Breast epithelium (tissue), 3 donors: ENCODE results near the gene MRTFA.

Source experiments
- POLR2A ChIP-seq: fragments of 450-650 bp; IDR thresholded peaks from one replicate; pipeline ENCODE4 v1.6.1; 2016; ENCODE audit warnings: antibody characterized with exemption, mild to moderate bottlenecking, moderate library complexity
- TF ChIP-seq, protein P1 (sequence below), 3 donors: fragments of 450-650 bp; IDR thresholded peaks; one replicate each; pipeline ENCODE4 v1.5.1; 2016 to 2017; ENCODE audit warnings: antibody characterized with exemption in 3 of 3, mild to moderate bottlenecking in 3 of 3, moderate library complexity in 3 of 3

GRCh38 chr22:40602231-40602630, 34.3 kb downstream of the MRTFA start:
- no peak for TF ChIP-seq POLR2A
- TF ChIP-seq, protein P1, sequence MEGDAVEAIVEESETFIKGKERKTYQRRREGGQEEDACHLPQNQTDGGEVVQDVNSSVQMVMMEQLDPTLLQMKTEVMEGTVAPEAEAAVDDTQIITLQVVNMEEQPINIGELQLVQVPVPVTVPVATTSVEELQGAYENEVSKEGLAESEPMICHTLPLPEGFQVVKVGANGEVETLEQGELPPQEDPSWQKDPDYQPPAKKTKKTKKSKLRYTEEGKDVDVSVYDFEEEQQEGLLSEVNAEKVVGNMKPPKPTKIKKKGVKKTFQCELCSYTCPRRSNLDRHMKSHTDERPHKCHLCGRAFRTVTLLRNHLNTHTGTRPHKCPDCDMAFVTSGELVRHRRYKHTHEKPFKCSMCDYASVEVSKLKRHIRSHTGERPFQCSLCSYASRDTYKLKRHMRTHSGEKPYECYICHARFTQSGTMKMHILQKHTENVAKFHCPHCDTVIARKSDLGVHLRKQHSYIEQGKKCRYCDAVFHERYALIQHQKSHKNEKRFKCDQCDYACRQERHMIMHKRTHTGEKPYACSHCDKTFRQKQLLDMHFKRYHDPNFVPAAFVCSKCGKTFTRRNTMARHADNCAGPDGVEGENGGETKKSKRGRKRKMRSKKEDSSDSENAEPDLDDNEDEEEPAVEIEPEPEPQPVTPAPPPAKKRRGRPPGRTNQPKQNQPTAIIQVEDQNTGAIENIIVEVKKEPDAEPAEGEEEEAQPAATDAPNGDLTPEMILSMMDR (IDR thresholded peaks at IDR 0.05): no peak
